ENCODE results near the gene NBPF9.
"Not testable (repeated sequence)": the region's sequence is repeated elsewhere in the genome, so short reads cannot be mapped to it uniquely, and the experiment has no call there.

- TF ChIP-seq CTCF (IDR thresholded peaks at IDR 0.05; ENCODE audit: low read depth, low read length); POLR2A (IDR thresholded peaks at IDR 0.05; ENCODE audit: extremely low read depth, insufficient read length): not testable (repeated sequence)
Observed at GRCh38 chr1:149009761-149010160, 93.6 kb downstream of the NBPF9 start.

Data from NB4 (cell line).